MCF 10A (cell line): ENCODE data around the gene USP6NL. TPM values are rescaled to one million over a fixed set of nuclear protein-coding genes. Genes with fewer than 3 reads are reported as not detected.

Experiments
- BruUV-seq: library from RNA; stranded (reverse); fragments of 400-500 nt; replicated peaks from 2 replicates; lab custom pipeline; 2021; lab: Mats Ljungman, UMichigan
- CTCF ChIA-PET: fragments of 300-600 bp; sonication (Branson Sonifier 250); formaldehyde crosslinking; extraction: SDS; loops from one replicate; lab custom pipeline; 2021; ENCODE audit warnings: antibody characterized with exemption, inconsistent platforms; lab: Yijun Ruan, JAX
- POLR2A ChIA-PET: fragments of 300-600, 350-650 bp; sonication (Branson Sonifier 250); formaldehyde crosslinking; extraction: SDS; loops from one replicate; lab custom pipeline; 2020; ENCODE audit warnings: antibody characterized with exemption, inconsistent platforms; lab: Yijun Ruan, JAX
- DNase-seq: peaks from one replicate; pipeline ENCODE4 v3.0.0-alpha.2; 2018; ENCODE audit not compliant: unreplicated experiment
- H3K27ac Mint-ChIP-seq: one replicate; pipeline ENCODE4 v1.8.0; 2022; ENCODE audit warnings: mild to moderate bottlenecking, low read depth, mixed read lengths; ENCODE audit not compliant: unreplicated experiment
- H3K27me3 Mint-ChIP-seq: one replicate; pipeline ENCODE4 v1.8.0; 2022; ENCODE audit warnings: mixed read lengths; ENCODE audit not compliant: insufficient read depth, unreplicated experiment
- H3K36me3 Mint-ChIP-seq: one replicate; pipeline ENCODE4 v1.8.0; 2022; ENCODE audit warnings: mild to moderate bottlenecking, moderate library complexity, mixed read lengths; ENCODE audit not compliant: insufficient read depth, unreplicated experiment
- H3K4me1 Mint-ChIP-seq: one replicate; pipeline ENCODE4 v1.8.0; 2022; ENCODE audit warnings: mixed read lengths; ENCODE audit not compliant: insufficient read depth, unreplicated experiment
- H3K4me3 Mint-ChIP-seq: one replicate; pipeline ENCODE4 v1.8.0; 2022; ENCODE audit warnings: mild to moderate bottlenecking, moderate library complexity, mixed read lengths; ENCODE audit not compliant: unreplicated experiment
- H3K9me3 Mint-ChIP-seq: one replicate; pipeline ENCODE4 v1.8.0; 2022; ENCODE audit warnings: mixed read lengths; ENCODE audit not compliant: unreplicated experiment
- intact Hi-C: fragments of 100-400 bp; cut with micrococcal nuclease; formaldehyde crosslinking; loops from 2 replicates; pipeline ENCODE4 v1.14.1; 2022
- total RNA-seq: library from RNA; stranded (reverse); gene quantifications from 2 replicates; pipeline ENCODE4 v1.2.3, GENCODE V29; 2022
- TF ChIP-seq, protein P1 (sequence below): fragments of 200-600 bp; IDR thresholded peaks from one replicate; pipeline ENCODE4 v1.8.0; 2022; ENCODE audit warnings: antibody characterized with exemption, mild to moderate bottlenecking; ENCODE audit not compliant: unreplicated experiment

The USP6NL gene
- total RNA-seq, 1 experiment from 2014 or later = 19.2 TPM

DNA sequence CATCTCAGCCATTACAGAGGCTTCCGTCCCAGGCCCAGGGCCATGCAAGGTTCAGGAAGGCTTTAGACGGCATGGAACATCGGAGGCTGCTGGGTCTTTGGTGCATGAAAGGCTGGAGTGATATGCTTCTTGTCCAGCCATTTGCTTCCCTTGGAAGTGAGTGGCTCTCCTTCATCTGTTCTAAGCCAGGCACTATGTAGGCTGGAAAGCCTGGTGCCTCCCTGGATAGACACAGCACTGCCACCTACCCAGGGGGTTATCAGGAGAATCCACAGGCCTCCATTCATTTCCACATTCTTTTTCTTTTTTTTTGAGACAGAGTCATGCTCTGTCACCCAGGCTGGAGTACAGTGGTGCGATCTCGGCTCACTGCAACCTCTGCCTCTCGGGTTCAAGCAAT, 31.6 kb upstream of the USP6NL start:
- ChIA-PET POLR2A (interaction anchor here (0.8 kb wide), 1 partner anchor 14 kb away, joined by 3 read pairs; no protein-coding TSS in a partner anchor), CTCF (interaction anchor here (0.6 kb wide), 1 partner anchor 30 kb away, joined by 3 read pairs; no protein-coding TSS in a partner anchor)
- Mint-ChIP-seq H3K4me1 (no peaks in the 10 kb centered on the region), H3K4me3 (no peak overlapping the region), H3K36me3 (no peaks in the 10 kb centered on the region), H3K27ac (no peak overlapping the region), H3K9me3 (no peaks in the 10 kb centered on the region), H3K27me3 (no peaks in the 10 kb centered on the region)
- TF ChIP-seq, protein P1, sequence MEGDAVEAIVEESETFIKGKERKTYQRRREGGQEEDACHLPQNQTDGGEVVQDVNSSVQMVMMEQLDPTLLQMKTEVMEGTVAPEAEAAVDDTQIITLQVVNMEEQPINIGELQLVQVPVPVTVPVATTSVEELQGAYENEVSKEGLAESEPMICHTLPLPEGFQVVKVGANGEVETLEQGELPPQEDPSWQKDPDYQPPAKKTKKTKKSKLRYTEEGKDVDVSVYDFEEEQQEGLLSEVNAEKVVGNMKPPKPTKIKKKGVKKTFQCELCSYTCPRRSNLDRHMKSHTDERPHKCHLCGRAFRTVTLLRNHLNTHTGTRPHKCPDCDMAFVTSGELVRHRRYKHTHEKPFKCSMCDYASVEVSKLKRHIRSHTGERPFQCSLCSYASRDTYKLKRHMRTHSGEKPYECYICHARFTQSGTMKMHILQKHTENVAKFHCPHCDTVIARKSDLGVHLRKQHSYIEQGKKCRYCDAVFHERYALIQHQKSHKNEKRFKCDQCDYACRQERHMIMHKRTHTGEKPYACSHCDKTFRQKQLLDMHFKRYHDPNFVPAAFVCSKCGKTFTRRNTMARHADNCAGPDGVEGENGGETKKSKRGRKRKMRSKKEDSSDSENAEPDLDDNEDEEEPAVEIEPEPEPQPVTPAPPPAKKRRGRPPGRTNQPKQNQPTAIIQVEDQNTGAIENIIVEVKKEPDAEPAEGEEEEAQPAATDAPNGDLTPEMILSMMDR = no peak
- no TSS peak for BruUV-seq
- DNase-seq = no peak
- intact Hi-C loops = no loop called here

DNA sequence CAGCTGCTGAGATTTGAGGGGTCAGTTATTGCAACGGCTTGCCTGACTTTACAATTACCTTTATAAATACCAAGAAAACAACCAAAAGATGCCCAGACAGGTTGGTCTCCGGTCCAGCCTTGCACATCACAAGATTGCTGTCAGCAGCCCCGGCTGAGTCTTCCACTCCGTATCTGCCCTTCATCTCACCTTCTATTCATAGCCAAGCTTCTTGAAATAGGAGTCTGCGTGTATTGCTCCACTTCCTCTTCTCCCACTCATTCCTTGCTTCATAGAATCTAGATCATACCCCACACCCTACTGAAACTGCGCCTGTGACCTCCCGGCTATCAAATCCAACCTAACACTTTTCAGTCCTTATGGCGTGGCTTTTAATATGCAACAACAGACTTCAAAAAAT, 31.1 kb upstream of the USP6NL start:
- H3K4me1 Mint-ChIP-seq = no peaks in the 10 kb centered on the region
- POLR2A ChIA-PET = no interaction called here
- no peaks in the 10 kb centered on the region for H3K36me3 Mint-ChIP-seq
- no TSS peak for BruUV-seq
- no peaks in the 10 kb centered on the region for H3K27me3 Mint-ChIP-seq
- CTCF ChIA-PET = no interaction called here
- no peak overlapping the region for H3K27ac Mint-ChIP-seq
- TF ChIP-seq, protein P1 = no peak
- intact Hi-C loops = no loop called here
- no peak for DNase-seq
- H3K9me3 Mint-ChIP-seq = no peaks in the 10 kb centered on the region
- H3K4me3 Mint-ChIP-seq = no peak overlapping the region

DNA sequence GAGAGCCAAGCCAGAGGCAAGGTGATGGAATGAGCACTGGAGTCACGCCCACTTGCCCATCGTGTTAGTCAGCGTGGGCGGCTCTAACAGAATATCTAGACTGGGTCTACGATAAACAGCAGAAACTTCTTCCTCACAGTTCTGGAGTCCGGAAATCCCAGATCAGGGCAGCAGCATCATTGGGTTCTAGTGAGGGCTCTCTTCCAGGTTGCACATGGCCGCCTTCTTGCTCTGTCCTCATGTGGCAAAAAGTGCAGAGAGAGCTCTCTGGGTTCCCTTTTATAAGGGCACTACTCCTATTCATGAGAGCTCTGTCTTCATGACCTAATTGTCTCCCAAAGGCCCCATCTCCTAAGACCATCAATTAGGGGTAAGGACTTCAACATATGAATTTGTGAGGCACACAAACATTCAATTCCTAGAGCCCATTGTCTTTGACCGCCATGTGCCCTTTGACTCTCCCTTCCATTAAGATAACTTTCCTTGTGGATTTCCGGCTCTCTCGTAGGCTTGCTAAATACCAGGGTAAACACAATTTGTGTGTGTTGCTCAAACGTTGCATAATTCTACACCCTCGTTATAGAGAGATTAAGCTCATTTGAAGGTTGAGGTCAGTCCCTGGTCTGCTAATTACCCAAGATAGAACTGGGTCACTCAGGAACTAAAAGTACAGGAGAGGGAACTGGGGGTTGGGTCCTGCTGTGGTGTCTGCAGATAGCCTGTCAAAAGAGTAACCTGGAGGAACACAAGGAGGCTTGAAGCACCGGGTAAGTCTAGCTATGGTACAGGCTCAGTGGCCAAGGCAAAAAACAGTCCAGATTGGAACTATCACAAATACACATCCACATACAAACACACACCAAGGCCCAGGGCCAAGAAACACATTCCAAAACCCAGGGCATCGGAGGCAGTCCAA, 28.7 kb upstream of the USP6NL start:
- H3K4me1 Mint-ChIP-seq = no peaks in the 10 kb centered on the region
- no peaks in the 10 kb centered on the region for H3K9me3 Mint-ChIP-seq
- H3K4me3 Mint-ChIP-seq = no peak overlapping the region
- TF ChIP-seq, protein P1 = no peak
- CTCF ChIA-PET = no interaction called here
- no peak for DNase-seq
- H3K27ac Mint-ChIP-seq = no peak overlapping the region
- intact Hi-C loops = no loop called here
- no TSS peak for BruUV-seq
- POLR2A ChIA-PET = interaction anchor here (0.6 kb wide), 1 partner anchor 52 kb away, joined by 3 read pairs; no protein-coding TSS in a partner anchor
- H3K27me3 Mint-ChIP-seq = peaks cover 13% of the 10 kb centered on the region
- H3K36me3 Mint-ChIP-seq = no peaks in the 10 kb centered on the region

DNA sequence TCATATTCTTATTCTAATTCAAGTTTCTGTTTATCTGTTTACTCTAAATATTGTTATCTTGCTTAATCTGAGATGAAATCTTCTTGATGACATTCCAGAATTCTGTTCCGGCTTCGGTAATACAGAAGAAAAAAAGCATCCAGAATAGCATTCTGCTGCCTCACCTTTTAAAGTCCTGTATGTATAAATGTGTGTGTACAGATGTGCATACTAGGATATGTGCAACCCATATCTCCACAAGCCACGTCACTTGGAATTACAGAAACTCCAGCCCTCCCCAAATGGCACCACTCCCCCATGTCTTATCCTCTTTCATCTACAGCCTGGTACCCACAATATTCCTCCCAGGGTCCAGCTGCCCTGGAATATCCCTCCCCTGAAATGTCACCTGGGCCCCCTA, 27.9 kb upstream of the USP6NL start:
- TF ChIP-seq, protein P1 = no peak
- Mint-ChIP-seq H3K27ac (no peak overlapping the region), H3K36me3 (no peaks in the 10 kb centered on the region), H3K27me3 (peaks cover 13% of the 10 kb centered on the region), H3K4me1 (no peaks in the 10 kb centered on the region), H3K4me3 (no peak overlapping the region), H3K9me3 (no peaks in the 10 kb centered on the region)
- no peak for DNase-seq
- no TSS peak for BruUV-seq
- ChIA-PET CTCF (no interaction called here), POLR2A (no interaction called here)
- intact Hi-C loops = no loop called here
